NCI-H1436 treated with DMSO at 0.1 percent for 48 hours (cell line): Measurements from ENCODE around the gene ANAPC13.
A peak's percentile ranks its signal among the peaks of the same experiment; 100 is the strongest.

Experiments used
- DNase-seq: peaks from one replicate; lab custom pipeline; 2025; lab: John Stamatoyannopoulos, UW

The ANAPC13 gene

DNA sequence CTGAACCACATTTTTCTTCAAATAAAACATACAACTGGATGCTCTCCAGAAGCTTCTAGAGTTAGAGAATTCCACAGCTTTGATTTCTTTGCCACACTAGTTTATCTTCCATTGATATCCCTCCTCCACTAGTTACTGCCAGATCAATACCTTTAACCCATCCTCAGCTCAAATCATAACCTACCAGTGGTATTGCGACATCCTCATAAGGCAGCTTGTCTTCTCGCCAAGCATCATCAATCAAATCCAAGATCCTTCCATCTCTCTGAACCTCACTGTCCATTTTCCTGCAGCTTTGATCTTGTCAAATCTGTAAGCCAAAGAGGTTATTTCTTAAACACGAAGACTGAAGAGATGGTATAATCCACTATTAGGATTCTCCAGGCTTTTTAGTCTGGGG, 3.2 kb downstream of the ANAPC13 start:
- no peak for DNase-seq

DNA sequence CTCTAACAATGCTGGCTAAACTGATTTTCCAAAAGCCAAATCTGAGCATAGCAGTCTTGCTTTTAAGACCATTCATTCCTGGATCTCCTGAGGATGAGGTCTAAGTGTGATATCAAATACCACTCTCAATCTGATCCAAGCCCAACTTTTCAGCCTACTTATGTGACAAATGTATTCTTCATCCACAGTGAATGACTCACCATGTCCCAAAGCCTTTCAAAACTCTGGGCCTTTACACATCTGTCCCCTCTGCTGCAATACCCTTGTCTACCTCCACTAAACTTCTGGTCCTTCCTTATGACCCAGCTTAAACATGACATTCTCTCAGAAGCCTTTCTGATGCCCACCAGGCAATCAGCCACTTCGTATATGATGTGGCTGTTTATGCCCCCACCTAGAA, 4.6 kb downstream of the ANAPC13 start:
- no peak for DNase-seq

DNA sequence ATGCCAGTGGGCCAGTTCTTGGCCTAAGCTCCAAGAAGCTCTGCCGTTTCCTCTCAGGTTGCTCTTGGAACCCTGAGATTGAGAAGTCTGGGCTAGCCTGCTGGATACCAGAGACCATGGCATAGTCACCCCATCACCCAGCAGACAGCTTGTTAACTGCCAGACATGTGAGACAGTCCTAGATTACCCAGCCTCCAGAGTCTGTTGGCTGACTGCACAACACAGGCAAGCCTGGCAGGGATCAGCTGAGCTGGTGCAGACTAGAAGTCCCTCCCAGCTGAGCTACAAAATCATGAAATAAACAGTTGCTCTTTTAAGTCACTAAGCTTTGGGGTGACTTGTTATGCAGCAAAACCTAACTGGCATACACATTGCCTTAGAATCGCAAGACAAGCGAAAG, 5.2 kb downstream of the ANAPC13 start:
- no peak for DNase-seq

DNA sequence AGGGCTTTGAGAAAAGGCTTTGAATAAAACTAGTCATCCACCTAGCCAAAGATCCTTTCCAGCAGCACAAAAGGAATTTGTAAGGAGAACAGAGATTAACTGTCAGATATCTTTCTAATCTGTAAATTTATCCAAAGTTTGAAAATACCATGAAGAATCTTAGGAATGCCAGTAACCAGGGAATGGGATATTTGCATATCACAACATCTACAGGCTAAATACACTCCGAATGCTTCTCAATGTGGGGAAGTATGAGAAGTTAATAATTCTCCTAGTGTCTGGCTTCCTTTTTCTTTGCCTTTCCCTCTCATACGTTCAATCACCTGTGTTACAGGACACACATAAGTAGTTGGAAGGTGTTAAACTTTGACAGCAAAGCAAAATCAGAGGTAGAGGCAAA, 7.8 kb downstream of the ANAPC13 start:
- no peak for DNase-seq

DNA sequence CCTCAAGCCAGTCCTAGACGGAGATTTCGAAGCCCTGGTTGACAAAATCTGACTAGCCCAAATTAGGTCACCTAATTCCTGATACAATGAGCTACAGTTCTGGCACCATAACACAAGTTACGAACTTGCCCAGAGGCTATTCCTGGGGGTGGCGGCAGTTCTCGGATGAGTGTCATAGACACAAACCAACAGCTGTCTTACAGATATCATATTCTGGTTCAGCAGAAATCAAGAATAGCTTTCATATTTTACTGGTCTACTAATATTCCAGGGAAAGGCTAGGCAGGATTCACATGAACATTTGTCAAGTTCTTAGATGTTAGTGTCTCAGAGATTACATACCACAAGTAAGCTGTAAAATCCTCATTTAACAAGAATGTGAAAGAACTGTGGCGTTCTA, 8.8 kb downstream of the ANAPC13 start:
- no peak for DNase-seq

DNA sequence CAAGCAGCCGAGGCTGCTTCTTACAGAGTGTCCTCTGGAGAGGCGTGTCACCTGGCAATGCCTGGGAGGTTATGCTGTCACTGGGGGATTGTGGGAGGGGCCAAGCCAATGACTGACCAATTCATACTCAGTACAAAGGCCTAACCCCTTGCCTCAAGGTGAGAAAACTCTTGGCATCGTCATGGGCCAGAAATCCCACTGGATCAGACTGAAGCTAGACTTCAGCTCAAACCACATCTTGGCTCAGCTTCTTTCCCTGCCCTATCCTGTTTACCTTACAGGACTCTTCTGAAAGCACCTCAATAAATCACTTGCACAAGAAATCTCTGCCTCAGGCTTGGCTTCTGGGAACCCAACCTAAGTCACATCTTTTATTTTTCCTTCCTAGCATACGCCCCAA, 9.5 kb downstream of the ANAPC13 start:
- DNase-seq: no peak

DNA sequence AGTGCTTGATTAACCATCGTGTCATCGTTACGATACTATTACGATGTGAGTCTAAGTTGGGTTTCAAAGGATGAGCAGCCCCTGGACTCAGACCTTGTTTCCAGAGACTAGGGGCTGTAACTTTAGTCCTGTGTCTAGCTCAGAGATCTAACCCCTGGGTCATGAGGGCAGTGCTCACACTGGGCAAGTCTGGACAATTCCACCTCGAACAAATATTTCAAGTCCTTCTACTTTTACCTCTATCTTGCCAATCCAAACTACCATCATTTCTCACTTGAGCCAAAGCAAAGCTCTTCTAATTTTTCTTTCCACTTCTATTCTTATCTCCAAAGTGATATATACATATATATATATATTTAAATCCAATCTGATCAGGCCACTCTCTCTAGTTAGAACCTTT, 10.8 kb downstream of the ANAPC13 start:
- no peak for DNase-seq

DNA sequence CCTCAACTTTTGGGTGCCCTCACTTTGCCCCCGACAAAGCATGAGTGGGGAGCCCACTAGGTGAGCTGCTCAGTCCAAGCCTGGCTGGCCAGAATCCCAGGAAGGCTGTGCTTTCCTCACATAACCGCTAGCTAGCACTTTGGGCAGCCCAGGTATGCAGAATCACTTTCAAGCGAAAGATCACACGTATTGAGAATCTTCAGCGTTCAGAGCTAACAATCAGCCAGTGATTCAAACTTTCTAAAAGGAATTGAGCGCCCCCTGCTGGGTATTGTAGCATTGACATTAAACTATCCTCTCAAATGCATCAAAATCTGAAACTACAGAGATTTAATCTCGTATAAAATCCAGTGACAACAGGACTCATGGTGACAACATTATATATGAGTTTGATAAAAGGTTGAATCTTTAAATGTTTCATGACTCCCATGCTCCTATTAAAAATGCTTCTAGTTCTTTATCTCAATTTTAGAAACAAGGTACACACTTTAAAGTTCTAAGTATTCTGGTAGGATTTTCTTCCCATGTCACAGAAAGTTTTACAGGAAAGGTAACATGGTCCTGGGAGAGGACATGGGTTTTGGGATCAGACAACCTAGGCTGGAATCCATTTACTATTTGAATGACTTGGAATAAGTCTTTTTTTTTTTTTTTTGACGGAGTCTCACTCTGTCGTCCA, 11.8 kb downstream of the ANAPC13 start:
- DNase-seq: peak; percentile 35

DNA sequence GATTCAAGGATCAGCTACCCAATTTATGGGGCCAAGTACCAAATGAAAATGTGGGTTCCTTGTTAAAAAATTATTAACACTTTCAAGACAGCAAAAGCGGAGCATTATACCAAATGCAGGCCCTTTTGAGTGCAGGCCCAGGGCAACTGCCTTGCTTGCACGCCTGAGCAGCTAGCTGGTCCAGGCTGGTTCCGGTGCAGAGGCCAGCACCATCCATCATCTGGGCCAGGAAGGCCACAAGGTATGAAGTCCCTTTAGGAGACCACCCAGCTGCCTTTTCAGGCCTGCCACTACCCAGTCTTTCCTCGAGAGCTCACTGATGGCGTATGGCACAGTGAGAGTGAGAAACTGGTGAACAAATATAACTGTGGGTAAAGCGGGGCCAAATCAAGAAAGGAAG, 13.0 kb downstream of the ANAPC13 start:
- no peak for DNase-seq

DNA sequence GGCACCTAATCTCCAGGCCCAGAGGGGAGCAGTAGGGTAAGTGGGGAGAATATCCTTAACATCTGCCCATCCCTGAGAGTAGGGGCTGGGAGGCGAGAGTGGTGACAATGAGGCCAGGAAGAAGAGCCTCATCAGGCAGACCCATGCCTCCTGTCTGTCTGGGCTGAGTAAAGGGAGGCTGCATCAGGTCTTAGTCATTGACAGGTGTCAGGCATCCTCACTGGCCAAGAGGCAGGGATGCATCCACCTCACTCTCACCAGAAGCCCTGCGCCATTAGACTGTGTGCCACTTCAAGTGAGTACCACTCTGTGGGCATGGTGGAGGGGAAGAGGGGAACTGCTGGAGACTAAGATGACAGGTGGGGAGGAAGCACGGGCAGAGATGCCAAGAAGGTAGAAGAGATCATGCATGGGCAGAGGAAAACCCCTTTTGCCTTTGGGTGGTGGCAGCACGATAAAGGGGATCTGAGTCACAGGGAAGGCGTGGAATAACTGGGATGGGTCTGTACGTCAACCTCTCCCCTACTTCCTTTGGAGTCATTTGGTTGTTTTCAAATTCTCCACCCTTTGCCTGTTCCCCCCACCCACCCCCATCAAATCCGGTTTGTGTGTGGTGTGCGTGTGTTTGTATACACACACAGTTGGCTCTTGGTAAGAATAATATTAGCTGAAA, 14.1 kb downstream of the ANAPC13 start:
- DNase-seq: no peak

DNA sequence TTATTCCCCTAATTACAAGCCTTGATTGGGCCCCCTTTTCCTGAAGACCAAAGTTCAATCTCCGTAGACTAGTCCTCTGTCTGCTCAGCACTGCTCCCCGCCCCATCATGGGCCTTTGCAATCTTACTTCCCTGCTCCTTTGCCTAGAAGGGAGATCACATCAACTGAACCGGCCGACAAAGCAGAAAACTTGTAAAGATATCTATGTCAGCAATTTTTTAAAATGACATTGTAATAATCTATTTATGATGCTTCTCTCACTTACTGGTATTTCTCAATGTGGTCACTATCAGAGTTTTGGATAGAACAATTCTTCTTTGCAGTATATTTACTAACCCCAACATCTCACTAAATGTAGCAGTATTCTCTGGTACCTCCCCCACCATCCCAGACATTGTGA, 17.3 kb downstream of the ANAPC13 start:
- DNase-seq: no peak

DNA sequence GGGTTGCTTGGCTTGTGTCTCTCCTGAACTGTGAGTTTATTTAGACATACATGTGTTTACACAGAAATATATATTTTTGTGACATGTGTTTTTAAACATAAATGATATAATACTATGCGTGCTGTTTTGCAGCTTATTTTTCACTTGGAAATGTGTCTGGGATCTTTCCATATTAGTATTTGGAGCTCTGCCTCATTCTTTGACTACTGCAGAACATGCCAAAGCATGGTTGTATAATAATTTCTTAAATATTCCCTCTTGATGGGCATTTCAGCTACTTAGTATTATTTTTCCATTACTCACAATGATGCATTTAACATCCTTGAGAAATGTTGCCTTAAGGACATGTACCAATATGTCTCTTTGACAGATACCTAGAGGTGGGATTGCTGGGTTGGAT, 19.5 kb downstream of the ANAPC13 start:
- no peak for DNase-seq

DNA sequence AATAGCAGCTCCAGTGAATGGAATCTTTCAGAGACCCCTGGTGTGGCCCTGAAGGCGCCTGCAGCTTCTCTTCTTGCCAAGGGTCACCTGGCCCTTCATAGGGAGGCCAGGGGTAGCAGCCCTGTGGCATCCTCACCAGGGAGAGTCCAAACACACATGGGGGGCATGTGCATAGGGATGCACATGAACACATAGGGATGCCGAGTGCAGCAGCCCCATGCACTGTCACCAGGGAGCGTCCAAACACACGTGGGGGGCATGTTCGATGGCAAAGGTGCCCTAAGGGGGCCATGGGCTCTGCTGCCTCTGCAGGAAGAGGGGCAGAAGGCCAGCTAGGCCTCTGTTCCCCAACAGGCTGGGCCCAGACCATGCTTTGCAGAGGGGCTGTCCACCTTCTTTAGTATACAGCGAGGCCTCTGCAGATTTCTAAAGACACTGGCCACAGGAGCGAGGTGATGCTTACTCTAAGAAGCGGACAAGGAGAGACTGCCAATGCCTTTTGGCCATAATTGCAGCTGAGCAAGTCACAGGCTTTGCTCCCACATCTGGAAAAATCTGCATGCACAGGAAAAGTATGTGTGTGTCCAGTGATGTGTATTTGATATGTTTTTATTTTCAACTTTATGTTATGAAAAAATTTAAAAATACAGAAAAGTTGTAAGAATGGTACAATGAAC, 21.0 kb downstream of the ANAPC13 start:
- no peak for DNase-seq

DNA sequence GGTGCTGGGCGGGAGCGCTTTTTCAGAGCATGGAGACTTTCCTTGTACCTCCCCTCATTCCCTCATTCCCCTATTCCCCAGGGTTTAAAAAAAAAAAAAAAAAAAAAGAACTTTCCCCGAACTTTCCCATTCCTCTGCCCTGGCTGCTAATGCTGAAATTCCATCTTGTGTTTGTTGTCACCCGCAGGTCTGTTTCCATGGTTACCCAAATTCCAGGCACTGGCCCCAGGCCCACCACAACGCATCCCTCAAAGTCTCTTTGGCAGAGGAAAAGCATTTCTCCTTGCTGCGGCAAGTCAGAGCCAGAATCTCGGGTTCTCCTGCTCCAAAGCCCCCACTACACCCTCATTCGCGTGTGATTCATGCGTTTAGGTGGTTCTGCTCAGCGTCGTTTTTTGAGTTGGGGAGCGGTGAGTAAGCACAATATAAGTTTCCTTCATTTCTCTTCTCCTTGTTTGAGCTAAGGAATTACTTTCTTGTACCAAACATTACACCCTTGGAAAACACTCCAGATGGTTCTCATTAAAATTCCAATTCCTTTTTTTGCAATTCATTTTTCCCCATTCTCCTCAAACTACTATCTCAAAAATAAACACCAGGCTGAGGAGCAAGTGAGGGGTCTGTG, 21.6 kb downstream of the ANAPC13 start:
- no peak for DNase-seq

DNA sequence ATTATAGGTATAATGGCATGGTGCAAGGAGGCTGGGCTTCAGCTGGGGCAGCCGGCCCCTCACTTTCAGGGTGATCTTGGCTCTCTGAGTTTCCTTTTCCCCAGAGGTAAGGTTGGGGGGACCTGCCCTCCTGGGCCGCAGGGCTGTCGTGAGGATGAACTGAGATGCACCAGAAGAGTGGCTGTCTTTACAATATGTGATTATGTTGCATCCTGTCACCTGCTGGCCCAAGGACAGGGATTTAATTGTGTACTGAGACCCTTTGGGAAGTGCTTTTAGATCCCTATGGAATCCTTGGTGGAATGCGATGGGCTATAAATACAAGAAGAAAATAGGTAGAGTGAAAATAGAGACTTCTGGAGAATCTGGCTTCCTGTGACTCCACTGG, 22.1 kb downstream of the ANAPC13 start:
- DNase-seq: no peak

DNA sequence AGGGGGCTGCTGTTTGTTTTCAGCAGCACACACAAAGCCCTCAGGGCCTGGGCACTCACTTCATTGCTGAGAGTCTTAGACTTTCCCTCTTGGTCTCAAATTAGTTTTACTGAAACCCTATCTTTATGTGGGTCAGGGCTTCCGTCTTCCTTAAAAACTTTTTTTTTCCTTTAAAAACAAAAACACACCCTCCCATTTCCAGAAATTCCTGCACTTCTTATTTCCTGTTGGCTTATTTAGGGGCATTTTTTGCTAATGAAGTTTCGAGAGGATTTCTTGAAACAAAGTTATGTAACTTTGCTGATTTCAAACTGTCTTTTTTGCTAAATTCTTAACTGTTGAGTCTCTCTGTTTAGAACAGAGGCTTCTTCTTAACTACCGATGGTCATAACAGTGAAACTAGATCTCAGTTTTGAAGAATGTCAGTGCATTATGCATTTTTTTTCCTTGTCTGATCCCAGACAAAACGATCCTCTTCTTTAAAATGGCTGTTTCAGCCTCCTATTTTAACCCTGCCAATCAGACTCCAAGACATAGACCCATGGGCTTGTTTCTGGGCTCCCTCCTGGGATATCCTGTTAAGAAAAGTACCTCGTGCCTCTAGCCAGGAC, 23.3 kb downstream of the ANAPC13 start:
- no peak for DNase-seq

DNA sequence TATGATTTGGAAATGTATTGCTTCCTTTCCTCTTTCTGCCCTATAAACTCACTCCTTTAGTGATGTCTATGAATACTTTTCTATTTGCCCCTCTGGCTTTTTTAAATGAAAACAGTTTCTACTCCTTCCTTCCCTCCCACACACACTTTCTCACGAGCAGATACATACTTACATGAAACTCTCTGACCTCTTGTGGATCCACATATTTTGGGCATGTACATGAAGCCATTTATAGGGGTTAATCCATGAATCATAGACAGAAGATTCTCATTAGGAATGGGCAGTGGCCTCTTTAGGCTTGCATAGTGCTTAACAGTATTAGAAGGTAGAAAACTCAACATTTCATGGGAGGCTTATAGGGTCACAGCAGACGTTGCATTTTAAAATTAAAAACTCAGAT, 24.8 kb downstream of the ANAPC13 start:
- DNase-seq: no peak

DNA sequence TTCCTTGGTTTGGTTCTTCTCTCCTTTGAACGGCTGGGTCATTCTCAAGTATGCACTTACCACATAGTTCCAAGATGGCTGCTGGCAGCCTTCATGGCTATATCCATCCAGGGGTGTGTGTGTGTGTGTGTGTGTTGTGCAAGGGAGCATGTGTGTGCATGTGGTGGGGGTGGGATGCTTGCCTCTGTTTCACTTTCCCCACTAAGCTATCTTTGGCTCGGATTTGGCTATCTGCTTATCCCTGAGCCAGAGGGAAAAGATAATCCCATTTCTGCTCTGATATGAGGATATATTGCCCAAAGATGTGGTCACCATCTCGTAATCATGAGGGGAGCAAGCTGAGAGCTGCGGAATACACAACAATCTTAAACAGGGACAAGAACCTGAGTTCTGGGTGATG, 26.2 kb downstream of the ANAPC13 start:
- DNase-seq: no peak

DNA sequence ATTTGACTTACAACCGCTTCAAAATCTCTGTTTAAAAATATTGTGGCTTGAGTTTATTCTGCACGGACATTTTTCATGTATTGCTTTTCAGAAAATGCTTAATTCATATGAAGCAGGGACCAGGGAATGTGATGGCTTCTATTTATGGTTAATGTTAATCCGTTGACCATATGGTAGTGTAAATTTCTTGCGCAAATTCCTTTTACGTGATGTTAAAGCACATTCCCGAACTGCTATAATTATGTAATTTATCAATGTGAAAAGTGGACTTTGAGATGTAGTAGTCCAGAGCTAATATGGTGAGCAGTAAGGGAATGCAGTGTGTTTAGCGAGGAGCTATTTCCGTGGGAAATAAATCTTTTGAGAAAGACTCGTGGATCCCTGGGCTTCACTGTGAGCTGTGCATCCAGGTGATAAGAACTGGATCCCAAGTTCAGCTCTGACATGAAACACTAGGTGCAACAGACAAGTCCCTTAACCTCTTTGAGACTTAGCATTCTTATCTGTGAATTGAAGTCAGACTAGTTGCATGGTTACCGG, 27.3 kb downstream of the ANAPC13 start:
- DNase-seq: no peak

DNA sequence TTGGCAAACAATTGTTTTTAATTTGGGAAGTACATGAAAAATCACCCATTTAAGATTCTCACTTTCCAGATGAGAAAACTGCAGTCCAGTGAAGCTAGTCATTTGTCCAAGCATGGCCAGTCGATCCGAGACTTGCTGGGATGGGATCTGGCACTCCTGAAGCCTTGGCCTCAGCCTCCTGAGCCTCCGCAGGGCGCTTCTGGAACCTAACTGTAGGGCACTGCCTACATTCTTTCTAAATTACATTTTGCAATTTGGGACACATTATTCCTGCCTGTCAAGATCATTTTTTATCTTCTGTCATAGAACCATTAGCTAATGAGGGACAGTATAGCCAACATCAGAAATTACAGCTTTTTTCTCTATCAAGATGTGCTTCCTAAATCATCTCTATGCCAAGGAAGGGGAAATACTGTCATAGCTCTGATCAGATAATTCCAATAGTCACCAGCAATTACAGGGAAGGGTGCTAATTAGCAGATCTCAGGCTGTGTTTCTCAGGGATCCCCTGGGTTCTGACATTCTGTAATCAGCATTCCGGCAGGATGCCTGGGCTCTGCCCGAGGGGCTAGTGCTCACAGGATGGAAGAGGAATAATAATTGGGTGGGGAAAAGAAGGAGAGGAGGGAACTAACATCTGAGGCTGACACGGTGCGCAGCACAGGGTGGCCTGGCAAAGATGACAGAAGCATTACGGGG, 28.3 kb downstream of the ANAPC13 start:
- no peak for DNase-seq

DNA sequence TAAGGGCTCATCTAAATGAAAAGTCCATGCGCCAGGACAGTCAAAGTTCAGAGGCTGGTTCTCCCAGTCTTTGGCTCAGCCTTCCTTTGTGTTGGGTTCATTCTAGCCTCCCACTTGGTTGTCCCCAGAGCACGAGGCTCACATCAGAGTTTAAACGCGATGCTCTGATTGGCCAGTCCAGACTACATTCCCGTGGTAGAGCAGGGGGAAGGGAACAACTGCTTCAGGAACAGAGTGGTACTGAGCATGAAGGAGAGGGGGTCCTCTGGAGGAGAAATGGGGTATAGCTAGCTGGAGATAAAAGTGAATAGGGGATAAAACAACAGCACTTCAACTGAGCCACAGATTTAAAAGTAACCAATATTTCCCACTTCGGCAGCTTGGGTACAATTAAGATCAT, 32.2 kb downstream of the ANAPC13 start:
- DNase-seq: no peak

DNA sequence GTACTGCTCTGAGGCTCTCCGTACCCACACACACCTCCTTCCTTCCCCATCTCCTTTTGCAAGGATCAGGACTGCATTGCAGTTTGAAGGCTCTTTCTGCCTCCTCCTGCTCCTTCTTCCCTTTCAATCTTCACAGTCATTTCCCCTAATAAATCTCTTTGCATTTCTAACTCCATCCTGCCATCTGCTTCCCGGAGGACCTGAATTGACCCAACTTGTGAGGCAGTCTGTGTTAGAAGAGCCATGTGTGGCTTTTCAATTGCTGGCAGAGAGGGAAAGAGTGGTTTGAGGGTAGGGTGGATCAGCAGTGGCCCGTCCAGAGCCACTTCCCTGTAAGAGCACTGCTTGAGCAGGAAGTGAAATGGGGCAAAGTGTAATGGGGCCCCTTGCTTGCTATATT, 35.8 kb downstream of the ANAPC13 start:
- DNase-seq: no peak
